Activated CD8-positive, alpha-beta T cell treated with anti-CD3 and anti-CD28 coated beads for 36 hours (primary cell): ENCODE results near the gene ZXDB. TPM values are rescaled to one million over a fixed set of nuclear protein-coding genes. Genes with fewer than 3 reads are reported as not detected.
"Not testable (repeated sequence)": the region's sequence is repeated elsewhere in the genome, so short reads cannot be mapped to it uniquely, and the experiment has no call there.

ENCODE experiments used
- ATAC-seq: fragments of 200-7000 bp; cut with Tn5 transposase; one replicate; pipeline ENCODE4 v1.10.0; 2021; ENCODE audit warnings: mild to moderate bottlenecking, moderate library complexity
- CTCF ChIA-PET: fragments of 350-600 bp; sonication (Branson Sonifier 250); formaldehyde crosslinking; loops from one replicate; lab custom pipeline; 2021; ENCODE audit warnings: antibody characterized with exemption; lab: Charles Lee
- POLR2A ChIA-PET: fragments of 350-600 bp; sonication (Branson Sonifier 250); formaldehyde crosslinking; loops from one replicate; lab custom pipeline; 2021; ENCODE audit warnings: antibody characterized with exemption; lab: Charles Lee
- DNase-seq: peaks from one replicate; pipeline ENCODE4 v3.0.0-alpha.2; 2020
- H3K27ac Mint-ChIP-seq: one replicate; pipeline ENCODE4 v1.8.0; 2021; ENCODE audit warnings: mild to moderate bottlenecking, mixed read lengths
- H3K27me3 Mint-ChIP-seq: one replicate; pipeline ENCODE4 v1.8.0; 2021; ENCODE audit warnings: mixed read lengths
- H3K36me3 Mint-ChIP-seq: one replicate; pipeline ENCODE4 v1.8.0; 2021; ENCODE audit warnings: low read depth, mixed read lengths
- H3K4me1 Mint-ChIP-seq: one replicate; pipeline ENCODE4 v1.8.0; 2021; ENCODE audit warnings: low read depth, mixed read lengths
- H3K4me3 Mint-ChIP-seq: one replicate; pipeline ENCODE4 v1.8.0; 2021; ENCODE audit warnings: mild to moderate bottlenecking, moderate library complexity, mixed read lengths
- H3K9me3 Mint-ChIP-seq: one replicate; pipeline ENCODE4 v1.8.0; 2021; ENCODE audit warnings: mixed read lengths
- CTCF ChIP-seq: fragments of 200-600 bp; IDR thresholded peaks from one replicate; pipeline ENCODE4 v1.8.0; 2022; ENCODE audit warnings: antibody characterized with exemption, mild to moderate bottlenecking
- intact Hi-C: fragments of 100-400 bp; cut with micrococcal nuclease; formaldehyde crosslinking; loops from one replicate; pipeline ENCODE4 v1.10.0; 2022
- total RNA-seq, 2 experiments: library from RNA; stranded (reverse); gene quantifications; one replicate each; pipeline ENCODE4 v1.2.3, GENCODE V29; 2021

Gene ZXDB
- total RNA-seq, 2 experiments from 2014 or later, result 6.0 to 6.6 TPM

GRCh38 chrX:57586360-57586759, 5.5 kb upstream of the ZXDB start:
- no peak overlapping the region for H3K4me3 Mint-ChIP-seq
- intact Hi-C loops, result no loop called here
- H3K9me3 Mint-ChIP-seq, result no peaks in the 10 kb centered on the region
- peaks cover 14% of the 10 kb centered on the region for H3K4me1 Mint-ChIP-seq
- H3K27me3 Mint-ChIP-seq, result no peaks in the 10 kb centered on the region
- ChIA-PET POLR2A (no interaction called here), CTCF (no interaction called here)
- no peak for TF ChIP-seq CTCF
- no peak for DNase-seq
- ATAC-seq, result no peak
- H3K27ac Mint-ChIP-seq, result no peak overlapping the region
- H3K36me3 Mint-ChIP-seq, result no peaks in the 10 kb centered on the region

GRCh38 chrX:57587062-57587461, 4.7 kb upstream of the ZXDB start:
- POLR2A ChIA-PET, result no interaction called here
- TF ChIP-seq CTCF, result no peak
- intact Hi-C loops, result no loop called here

GRCh38 chrX:57587607-57588006, 4.2 kb upstream of the ZXDB start:
- intact Hi-C loops, result no loop called here
- H3K27me3 Mint-ChIP-seq, result no peaks in the 10 kb centered on the region
- ChIA-PET CTCF (no interaction called here), POLR2A (no interaction called here)
- peaks cover 14% of the 10 kb centered on the region for H3K4me1 Mint-ChIP-seq
- H3K36me3 Mint-ChIP-seq, result no peaks in the 10 kb centered on the region
- no peak overlapping the region for H3K4me3 Mint-ChIP-seq
- ATAC-seq, result no peak
- TF ChIP-seq CTCF, result no peak
- no peaks in the 10 kb centered on the region for H3K9me3 Mint-ChIP-seq
- DNase-seq, result no peak
- no peak overlapping the region for H3K27ac Mint-ChIP-seq

More at GRCh38 chrX:57587062-57587461, 4.7 kb upstream of the ZXDB start:
- H3K36me3 Mint-ChIP-seq, result no peaks in the 10 kb centered on the region
- H3K4me1 Mint-ChIP-seq, result peaks cover 14% of the 10 kb centered on the region
- no peak overlapping the region for H3K4me3 Mint-ChIP-seq
- H3K9me3 Mint-ChIP-seq, result no peaks in the 10 kb centered on the region
- DNase-seq, result no peak
- no peak for ATAC-seq
- H3K27me3 Mint-ChIP-seq, result no peaks in the 10 kb centered on the region
- H3K27ac Mint-ChIP-seq, result no peak overlapping the region
- CTCF ChIA-PET, result no interaction called here

GRCh38 chrX:57592160-57592893, 516 bp downstream of the ZXDB start:
- H3K27ac Mint-ChIP-seq, result peak overlapping the region; percentile 38

GRCh38 chrX:57592894-57593215, 1.0 kb downstream of the ZXDB start:
- H3K27me3 Mint-ChIP-seq, intact Hi-C loops, H3K9me3 Mint-ChIP-seq, CTCF ChIA-PET, H3K27ac Mint-ChIP-seq: not testable (repeated sequence)
- DNase-seq, result peak; percentile 34
- Mint-ChIP-seq H3K4me3 (peak overlapping the region; percentile 57), H3K36me3 (peaks cover 32% of the 10 kb centered on the region), H3K4me1 (peaks cover 29% of the 10 kb centered on the region)
- peak; percentile 18 for ATAC-seq
- POLR2A ChIA-PET, result interaction anchor here (1.0 kb wide), 1 partner anchor 781 kb away, joined by 3 read pairs; no protein-coding TSS in a partner anchor

More at GRCh38 chrX:57592160-57592893, 516 bp downstream of the ZXDB start:
- CTCF ChIA-PET, H3K9me3 Mint-ChIP-seq, H3K27me3 Mint-ChIP-seq, intact Hi-C loops: not testable (repeated sequence)
- ATAC-seq (peak; percentile 77), DNase-seq (peak; percentile 15)
- POLR2A ChIA-PET, result interaction anchor here (1.0 kb wide), 1 partner anchor 780 kb away, joined by 3 read pairs; no protein-coding TSS in a partner anchor
- H3K36me3 Mint-ChIP-seq, result peaks cover 28% of the 10 kb centered on the region
- H3K4me3 Mint-ChIP-seq, result peak overlapping the region; percentile 57
- peaks cover 34% of the 10 kb centered on the region for H3K4me1 Mint-ChIP-seq

GRCh38 chrX:57595381-57595811, 3.6 kb downstream of the ZXDB start:
- peaks cover 7% of the 10 kb centered on the region for H3K9me3 Mint-ChIP-seq
- DNase-seq (no peak), ATAC-seq (no peak)
- no peak for TF ChIP-seq CTCF
- POLR2A ChIA-PET, result no interaction called here
- peak overlapping the region; percentile 61 for H3K27ac Mint-ChIP-seq
- no peaks in the 10 kb centered on the region for H3K27me3 Mint-ChIP-seq
- peak overlapping the region; percentile 64 for H3K4me3 Mint-ChIP-seq
- intact Hi-C loops, result no loop called here
- peaks cover 36% of the 10 kb centered on the region for H3K36me3 Mint-ChIP-seq
- CTCF ChIA-PET, result no interaction called here
- peaks cover 32% of the 10 kb centered on the region for H3K4me1 Mint-ChIP-seq
